LNCaP clone FGC (cell line): ENCODE data around the gene SPATA17.
A peak's percentile ranks its signal among the peaks of the same experiment; 100 is the strongest.

Source experiments
- DNase-seq: peaks from one replicate; pipeline ENCODE4 v3.0.0-alpha.2; 2011; ENCODE audit warnings: low read depth
- H3K4me3 ChIP-seq: 2 replicates; pipeline ENCODE4 v1.5.1; 2011; ENCODE audit warnings: mild to moderate bottlenecking, low read depth, low read length, control low read depth
- CTCF ChIP-seq: IDR thresholded peaks from 2 replicates; pipeline ENCODE4 v1.5.1; 2012; ENCODE audit warnings: mild to moderate bottlenecking; ENCODE audit not compliant: control insufficient read depth, insufficient read depth; ENCODE audit errors: extremely low read depth

SPATA17 gene

DNA sequence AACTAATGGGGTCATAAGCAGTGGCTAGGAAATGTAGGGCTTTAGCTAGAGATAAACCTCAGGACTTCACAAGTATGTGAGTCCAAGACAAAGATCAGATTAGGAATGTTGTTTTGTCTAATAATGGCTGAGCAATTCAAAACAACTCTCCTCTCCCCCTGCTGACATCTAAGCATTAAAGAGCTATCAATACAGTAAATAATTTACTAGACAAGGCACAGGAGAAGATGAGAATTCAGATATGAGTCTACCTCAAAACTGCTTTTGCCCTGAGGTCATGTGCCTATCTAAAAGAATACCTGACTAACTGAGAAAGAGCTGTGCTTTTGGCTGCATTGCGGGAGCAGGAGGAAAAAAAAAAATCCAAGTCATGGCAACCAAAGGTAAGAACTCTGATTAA, 86.8 kb downstream of the SPATA17 start:
- no peak overlapping the region for H3K4me3 ChIP-seq
- DNase-seq = no peak
- no peak for TF ChIP-seq CTCF

GRCh38 chr1:217718873-217719272, 87.7 kb downstream of the SPATA17 start:
- no peak for DNase-seq
- no peak for TF ChIP-seq CTCF
- H3K4me3 ChIP-seq = no peak overlapping the region

- H3K4me3 ChIP-seq = no peak overlapping the region
- TF ChIP-seq CTCF = no peak
- no peak for DNase-seq
Measured at GRCh38 chr1:217721692-217722091, 90.5 kb downstream of the SPATA17 start.

DNA sequence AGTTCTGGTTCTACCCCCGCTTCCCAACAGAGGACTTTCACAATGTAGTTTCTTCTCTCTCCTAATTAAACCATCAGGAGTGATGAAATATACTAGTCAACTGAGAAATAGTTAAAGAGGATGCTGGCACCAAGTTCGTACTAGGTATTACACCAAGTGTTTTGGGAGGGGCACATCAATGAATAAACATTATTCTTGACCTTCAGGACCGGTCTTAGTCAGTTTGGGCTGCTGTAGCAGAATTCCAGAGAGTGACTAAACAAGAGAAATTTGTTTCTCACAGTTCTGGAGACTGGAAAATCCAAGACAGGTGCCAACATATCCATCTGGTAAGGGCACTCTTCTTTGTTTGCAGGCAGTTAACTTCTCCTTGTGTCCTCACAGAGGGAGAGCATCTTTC, 103.8 kb downstream of the SPATA17 start:
- no peak for DNase-seq
- H3K4me3 ChIP-seq = no peak overlapping the region
- TF ChIP-seq CTCF = no peak

- no peak for DNase-seq
- peak; percentile 73 for TF ChIP-seq CTCF
- no peak overlapping the region for H3K4me3 ChIP-seq
Measured at GRCh38 chr1:217747156-217747769, 116.1 kb downstream of the SPATA17 start.

DNA sequence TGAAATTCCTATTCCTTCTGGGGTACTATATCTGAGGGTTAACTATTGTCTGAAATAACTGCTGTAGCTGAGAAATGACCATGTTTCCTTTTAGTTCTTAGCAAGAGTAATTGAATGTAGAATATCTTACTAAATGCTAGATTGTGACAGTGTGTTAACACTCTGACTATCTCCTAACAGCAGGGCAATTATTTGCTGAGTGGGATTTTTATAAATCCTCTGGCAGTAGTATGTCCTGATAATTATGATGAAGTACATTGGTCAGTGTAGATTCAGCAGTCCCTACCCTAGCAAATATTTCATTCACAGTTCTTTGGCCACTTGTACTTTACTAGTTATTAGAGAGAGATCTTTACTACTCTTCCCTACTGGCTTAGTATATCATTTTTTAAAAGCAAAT, 138.6 kb downstream of the SPATA17 start:
- no peak for TF ChIP-seq CTCF
- H3K4me3 ChIP-seq = no peak overlapping the region
- no peak for DNase-seq

- no peak for TF ChIP-seq CTCF
- no peak overlapping the region for H3K4me3 ChIP-seq
- no peak for DNase-seq
Measured at GRCh38 chr1:217770918-217771317, 139.8 kb downstream of the SPATA17 start.
